Activated CD4-positive, alpha-beta T cell treated with anti-CD3 and anti-CD28 coated beads for 48 hours (primary cell): Measurements from ENCODE around the gene WDR13.
"Not testable (repeated sequence)": the region's sequence is repeated elsewhere in the genome, so short reads cannot be mapped to it uniquely, and the experiment has no call there.

Experiments
- DNase-seq: peaks from one replicate; pipeline ENCODE4 v3.0.0-alpha.2; 2020

The WDR13 gene

DNA sequence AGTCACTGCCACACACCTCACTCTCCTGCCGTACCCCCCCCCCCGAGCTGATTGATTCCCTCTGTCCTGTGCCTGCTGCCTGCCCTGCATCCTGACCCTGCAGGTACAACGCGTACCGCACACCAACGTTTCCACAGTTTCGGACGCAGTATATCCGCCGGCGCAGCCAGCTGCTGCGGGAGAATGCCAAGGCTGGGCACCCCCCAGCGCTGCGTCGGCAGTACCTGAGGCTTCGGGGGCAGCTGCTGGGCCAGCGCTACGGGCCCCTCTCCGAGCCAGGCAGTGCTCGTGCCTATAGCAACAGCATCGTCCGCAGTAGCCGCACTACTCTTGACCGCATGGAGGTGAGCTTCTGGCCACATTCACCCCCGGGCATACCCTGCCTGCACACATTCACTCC is 1.3 kb downstream of the WDR13 start:
- no peak for DNase-seq

DNA sequence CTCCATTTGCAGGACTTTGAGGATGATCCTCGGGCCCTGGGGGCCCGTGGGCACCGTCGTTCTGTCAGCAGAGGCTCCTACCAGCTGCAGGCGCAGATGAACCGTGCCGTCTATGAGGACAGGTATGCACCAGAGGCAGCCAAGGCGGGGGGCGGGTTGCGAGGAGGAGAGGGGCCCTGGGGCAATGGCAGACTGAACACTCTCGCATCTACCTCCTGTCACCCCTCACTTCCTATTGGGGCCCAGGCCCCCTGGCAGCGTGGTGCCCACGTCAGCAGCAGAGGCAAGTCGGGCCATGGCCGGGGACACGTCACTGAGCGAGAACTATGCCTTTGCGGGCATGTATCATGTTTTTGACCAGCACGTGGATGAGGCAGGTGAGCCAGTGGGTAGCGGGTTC is 2.0 kb downstream of the WDR13 start:
- DNase-seq = no peak

DNA sequence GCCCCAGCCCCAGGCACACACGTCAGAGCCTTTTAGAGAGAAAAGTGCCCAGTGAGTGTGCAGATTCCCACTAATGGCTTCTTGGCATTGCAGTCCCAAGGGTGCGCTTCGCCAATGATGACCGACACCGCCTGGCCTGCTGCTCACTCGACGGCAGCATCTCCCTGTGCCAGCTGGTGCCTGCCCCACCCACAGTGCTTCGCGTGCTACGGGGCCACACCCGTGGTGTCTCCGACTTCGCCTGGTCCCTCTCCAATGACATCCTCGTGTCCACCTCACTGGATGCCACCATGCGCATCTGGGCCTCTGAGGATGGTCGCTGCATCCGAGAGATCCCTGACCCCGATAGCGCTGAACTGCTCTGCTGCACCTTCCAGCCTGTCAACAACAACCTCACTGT is 2.9 kb downstream of the WDR13 start:
- DNase-seq = no peak

DNA sequence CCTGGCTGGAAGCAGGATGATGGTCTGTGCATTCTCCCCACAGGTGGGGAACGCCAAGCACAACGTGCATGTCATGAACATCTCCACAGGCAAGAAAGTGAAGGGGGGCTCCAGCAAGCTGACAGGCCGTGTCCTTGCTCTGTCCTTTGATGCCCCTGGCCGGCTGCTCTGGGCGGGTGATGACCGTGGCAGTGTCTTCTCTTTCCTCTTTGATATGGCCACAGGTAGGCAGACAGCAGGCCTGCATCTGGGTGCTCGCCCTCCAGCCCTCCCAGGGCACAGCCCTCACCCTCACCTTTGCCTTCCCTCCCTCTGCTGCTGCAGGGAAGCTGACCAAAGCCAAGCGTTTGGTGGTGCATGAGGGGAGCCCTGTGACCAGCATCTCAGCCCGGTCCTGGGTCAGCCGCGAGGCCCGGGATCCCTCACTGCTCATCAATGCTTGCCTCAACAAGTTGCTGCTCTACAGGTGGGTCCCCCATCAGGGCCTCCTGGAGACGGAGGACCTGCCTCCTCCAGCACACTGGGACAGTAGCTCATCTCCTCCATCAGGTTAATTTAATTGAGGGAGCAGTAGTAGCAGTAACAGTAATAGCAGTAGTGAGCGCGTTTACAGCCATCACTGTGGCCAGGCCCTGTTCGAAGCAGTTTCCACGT is 4.6 kb downstream of the WDR13 start:
- DNase-seq = no peak

DNA sequence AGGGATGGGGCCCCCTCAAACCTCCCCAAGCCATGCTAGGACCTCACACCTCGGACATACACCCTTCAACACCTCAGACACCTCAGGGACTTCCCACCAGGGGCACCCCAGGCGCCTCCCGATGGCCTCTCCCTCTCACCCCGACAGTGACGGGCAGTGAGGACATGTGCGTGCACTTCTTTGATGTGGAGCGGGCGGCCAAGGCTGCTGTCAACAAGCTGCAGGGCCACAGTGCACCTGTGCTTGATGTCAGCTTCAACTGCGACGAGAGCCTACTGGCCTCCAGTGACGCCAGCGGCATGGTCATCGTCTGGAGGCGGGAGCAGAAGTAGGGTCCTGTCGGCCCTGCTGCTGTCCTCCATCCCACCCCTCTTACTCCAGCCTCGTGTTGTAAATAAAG is 7.4 kb downstream of the WDR13 start:
- DNase-seq = no peak

DNA sequence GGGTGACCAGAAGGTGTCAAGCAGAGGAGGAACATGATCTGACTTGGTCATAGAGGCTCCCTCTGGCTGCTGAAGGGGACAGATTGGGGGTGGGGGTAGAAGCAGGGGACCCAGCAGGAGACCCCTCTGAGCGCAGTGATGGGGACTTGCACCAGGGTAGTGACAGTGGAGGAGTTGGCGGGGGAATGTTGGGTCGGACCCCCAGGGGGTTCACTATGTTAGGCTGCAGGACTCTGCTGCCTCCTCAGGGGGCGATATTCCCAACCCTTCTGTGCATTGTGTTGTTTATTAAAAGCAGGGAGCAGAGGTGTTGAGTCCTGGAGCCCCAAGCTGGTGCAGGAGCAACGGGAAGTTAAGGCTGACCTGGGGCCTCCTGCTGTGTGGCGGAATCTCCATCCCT is 8.8 kb downstream of the WDR13 start:
- no peak for DNase-seq

DNA sequence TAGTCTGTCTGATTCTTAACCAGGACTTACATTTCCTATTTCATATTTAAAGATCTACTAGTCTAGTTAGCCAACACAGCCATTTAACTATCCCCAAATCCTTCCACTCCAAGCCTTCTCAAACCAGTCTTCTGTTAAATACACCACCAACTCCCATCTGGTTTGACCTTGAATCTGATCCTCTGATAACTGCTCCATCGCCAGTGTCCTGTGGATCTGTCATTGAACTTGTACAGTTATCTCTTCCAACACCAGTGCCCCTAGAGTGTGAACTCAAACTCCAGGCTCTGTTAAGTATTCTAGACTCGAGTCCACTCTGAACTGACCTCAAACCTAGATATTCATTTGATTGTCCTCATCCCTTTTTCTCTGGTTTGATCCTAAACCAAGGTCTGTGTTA is 14.4 kb downstream of the WDR13 start:
- no peak for DNase-seq

DNA sequence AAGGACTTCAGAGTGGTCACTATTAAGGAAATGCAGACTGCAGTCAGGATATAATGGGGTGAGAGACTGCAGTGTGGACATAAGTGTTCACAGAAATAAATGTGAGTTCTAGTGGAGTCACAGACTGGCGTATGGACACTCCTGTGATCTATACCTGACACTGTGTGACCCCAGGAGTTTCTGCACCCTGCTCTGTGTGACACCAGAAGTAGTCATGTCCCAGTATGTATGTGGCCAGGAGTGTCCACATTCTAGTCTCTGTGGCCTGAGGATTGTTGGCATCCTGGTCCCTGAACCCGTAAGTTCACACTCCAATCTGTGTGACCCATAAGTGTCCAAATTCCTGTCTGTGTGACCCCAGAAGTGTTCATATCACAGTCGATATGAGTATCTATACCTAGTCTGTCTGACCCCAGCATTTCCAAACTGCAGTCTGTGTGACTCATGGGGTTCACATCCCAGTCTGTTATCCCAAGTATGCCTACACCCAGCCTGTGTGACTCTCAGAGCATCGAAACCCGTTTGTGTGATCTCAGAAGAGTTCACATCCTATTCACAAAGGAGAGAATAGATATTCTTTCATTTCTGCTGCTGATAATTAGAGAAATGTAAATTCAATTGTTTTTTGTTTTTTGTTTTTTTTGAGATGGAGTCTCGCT is 16.3 kb downstream of the WDR13 start:
- no peak for DNase-seq

DNA sequence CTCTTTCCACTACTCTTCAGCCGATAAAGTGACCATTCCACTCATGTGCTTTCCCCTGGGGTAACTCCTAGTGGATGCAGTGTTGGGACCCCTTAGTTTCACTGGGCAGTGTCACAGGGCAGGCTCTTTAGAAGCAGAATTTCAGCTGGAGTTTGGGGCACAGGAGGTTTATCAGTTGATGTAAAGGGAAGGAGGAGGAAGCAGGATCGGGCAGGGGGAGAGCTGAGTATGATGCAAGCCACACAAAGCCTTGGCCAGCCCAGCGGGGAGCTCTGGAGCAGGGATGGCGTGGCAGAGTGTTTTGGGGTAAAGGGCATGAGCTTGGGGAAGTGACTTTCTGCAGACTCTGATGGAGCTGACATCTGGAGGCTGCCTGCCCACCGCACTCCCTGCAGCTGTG is 19.3 kb downstream of the WDR13 start:
- DNase-seq = no peak

DNA sequence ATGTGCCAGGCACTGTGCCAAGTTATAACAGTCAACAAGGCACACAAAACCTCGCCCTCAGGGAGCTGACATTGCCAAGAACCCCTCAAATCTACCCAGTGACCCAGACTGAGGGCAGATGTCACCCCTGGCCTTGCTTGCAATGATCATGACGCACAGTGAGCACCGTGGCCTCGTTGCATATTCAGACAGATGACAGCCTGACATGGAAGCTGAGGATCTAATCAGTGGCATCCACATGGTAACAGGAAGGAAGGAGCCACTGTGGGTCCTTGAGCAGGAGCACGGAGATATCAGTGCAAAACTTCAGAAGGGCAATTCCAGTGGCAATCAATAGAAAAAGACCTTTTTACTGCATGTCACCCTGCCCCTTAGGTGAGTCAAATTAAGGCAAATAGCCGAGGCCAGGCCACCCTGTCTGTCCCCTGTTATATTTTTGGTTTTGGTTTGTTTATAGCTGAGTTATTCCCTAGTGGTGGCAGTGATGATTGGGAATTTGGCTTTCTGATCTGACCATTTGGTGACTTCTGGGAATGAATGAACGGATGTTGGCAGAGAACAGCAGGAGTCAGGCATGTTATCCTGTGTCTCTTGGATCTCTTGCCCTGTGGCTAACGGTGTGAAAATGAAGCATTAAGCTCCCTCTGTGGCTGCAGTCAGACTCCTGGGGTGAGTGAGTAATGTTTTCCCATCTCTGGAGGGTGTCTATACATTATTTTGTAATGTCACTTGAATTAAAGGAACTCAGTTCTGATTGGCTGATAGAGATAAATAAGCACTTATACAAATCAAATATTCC is 20.4 kb downstream of the WDR13 start:
- no peak for DNase-seq

DNA sequence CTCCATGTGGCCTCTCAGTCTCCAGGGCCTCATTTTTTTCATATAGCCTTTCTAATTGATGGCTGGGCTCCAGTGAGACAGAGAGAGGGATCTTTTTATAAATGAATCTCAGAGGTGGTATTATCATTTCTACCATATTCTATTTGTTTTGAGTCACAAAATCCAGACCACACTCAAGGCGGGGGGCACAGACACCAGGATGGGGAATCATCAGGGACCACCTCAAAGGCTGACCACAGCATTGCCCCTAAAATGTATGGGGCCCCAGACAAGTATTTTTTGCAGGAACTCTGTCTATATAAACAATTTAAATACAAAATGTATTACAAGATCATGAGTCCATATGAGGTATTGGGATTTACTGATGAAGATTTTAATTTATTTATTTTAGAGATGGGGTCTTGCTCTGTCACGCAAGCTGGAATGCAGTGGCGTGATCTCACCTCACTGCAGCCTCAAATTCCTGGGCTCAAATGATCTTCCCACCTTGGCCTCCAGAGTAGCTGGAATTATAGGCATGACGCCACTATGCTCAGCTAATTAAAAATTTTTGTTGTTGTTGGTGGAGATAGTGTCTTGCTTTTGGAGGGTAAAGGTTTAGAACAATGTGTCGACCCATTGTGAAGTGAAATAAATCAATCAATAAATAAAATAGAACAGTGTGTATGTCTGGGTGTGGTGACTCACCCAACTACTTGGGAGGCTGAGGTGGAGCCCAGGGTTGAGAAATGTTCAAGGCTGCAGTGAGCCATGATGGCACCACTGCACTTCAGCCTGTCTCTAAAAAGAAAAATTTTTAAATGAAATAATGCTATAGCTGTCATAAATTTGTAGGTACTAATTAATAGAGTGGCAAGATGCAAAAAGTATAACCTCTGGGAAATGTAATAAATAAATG is 29.4 kb downstream of the WDR13 start:
- DNase-seq = no peak

DNA sequence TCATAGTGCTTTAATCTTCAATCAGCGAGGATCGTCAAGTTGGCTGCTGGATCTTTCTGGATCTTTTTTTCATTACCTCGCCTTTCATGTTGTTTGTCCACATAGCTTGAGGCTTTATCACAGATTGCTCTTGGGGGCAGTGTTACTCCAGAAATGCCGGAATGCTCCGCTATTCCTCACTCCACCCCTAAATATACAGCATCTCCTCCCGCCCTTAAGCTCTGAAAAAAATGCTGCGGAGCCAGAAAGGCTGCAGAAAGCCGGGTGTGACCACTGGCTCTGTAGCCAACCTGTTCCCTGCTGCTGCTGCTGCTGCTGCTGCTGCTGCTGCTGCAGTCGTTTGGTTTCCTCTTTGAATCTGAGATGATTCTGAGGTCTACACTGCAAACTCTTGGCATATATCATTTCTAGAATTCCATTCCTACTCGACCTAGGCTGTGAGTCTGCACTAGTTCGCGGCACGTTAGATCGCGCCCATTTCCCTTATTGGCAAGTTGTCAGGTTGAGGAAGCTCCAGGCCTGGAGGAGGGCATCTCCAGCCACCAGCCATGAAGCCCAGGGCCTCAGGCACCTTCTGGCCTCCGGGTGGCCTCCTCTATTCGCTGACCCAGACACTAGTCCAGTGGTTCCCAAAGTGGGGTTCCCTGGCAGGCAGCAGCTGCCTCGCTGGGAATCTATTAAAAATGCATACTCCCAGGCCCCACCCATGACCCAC is 34.2 kb downstream of the WDR13 start:
- DNase-seq = peak; percentile 74

DNA sequence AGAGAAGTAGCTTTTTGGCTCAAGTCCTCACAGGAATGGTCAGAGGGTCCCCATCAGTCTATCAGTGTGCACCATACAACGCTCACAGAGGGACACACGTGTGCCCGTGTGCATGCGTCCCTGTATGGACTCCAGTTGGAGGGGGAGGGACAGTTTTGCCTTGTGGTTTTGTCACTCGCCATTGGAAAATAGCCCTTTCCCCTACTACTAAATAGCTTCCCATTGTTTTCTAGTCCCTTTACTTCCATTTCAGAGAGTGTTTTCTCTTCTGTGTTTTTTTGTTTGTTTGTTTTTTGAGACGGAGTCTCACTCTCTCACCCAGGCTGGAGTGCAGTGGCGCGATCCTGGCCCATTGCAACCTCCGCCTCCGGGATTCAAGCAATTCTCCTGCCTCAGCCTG is 34.9 kb downstream of the WDR13 start:
- no peak for DNase-seq

DNA sequence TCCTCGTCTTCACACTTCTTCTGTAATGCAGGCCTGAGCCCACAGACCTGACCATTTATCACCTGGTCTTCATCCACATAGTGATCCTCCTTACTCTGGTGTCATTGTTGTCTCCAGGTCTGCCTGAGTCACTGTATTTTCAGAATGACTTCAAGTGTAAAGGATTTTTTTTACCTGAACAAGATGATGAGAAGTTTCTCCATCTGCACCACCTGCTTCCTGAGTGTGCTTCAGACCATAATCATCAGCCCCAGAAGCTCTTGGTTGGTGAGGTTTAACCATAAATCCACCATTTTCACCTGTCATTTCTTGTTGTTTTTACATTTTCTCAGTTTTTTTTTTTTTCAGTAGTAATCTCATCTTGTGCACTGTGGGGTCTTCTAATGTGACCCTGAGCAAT is 39.0 kb downstream of the WDR13 start:
- no peak for DNase-seq

DNA sequence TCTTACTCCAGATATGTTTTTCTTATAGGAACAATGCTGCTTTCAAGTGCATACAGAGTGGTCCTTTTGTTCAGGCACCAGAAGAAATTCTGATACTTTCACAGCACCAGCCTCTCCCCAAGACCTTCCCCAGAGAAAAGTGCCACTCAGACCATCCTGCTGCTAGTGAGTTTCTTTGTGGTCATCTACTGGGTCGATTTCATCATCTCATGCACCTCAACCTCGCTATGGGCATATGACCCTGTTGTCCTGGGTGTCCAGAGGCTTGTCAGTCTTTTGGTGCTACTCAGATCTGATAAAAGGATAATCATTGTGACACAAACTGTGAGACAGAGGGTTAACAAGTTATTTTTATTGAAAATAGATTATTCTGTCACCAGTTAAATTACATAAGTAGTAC is 39.5 kb downstream of the WDR13 start:
- DNase-seq = no peak

DNA sequence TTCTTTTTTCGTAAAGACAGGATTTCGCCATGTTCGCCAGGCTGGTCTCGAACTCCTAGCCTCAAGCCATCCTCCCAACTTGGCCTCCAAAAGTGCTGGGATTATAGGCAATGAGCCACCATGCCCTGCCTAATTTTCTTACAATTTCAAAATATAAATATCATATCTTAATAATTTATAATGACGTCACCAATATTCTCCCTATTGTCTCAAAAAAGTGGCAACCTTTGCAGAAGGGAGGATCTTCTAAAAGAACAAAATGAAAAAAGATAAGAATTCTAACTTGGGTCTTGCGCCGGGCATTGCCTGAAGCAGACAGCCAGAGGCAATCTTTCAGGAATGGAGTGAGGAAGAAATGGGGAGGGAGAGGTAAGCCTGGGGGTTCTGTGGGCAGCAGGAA is 48.4 kb downstream of the WDR13 start:
- no peak for DNase-seq

DNA sequence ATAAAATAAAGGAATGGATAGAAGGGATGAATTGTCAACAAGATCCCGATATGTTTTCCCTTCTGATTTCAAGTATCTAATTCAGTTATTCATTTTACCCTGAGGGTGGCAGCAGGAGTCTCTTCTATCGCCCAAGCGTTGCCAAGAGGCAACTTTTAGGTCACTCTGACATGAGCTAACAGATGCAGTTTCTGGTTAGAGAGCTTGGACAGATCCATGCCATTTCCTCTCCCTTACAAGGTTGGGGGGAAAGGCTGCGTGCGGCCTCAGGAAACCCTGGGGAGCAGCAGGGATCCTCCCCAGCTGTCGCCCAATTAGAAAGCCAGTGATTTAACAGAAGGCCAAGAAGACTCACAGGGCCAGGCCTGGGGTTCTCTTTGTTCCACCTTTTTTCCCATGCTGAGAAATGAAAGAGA is 51.1 kb downstream of the WDR13 start:
- peak; percentile 14 for DNase-seq

DNA sequence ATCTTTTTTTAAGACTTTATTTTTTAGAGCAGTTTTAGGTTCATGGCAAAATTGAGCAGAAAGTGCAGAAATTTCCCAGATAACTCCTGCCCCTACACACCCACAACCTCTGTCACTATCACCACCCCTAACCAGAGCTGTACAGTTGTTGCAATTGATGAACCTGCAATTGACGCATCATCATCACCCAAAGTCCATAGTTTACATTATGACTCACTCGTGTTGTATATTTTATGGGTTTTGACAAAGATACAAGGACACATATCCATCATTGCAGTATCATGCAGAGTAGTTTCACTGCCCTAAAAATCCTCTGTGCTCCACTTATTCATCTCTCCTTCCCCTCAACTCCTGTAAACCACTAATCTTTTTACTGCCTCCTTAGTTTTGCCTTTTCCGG is 51.8 kb downstream of the WDR13 start:
- no peak for DNase-seq

DNA sequence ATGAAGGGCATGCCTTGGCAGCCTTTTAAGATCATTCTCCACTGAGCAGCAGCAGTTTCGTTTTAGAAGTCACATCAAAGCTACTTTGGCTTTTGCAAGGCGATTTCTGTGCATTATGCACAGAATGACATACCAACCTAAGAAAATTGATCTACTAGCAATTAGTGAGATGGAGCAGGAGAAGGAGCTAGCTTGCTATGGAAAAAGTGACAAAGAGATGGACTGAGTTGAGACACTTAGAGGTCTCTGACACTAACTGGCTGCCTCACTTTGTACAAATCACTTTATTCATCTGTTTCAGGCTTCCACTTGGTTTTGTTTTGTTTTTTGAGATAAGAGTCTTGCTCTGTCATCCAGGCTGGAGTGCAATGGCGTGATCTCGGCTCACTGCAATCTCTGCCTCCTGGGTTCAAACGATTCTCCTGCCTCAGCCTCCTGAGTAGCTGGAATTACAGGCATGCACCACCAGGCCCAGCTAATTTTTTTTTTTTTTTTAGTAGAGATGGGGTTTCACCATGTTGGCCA is 54.8 kb downstream of the WDR13 start:
- DNase-seq = not testable (repeated sequence)

DNA sequence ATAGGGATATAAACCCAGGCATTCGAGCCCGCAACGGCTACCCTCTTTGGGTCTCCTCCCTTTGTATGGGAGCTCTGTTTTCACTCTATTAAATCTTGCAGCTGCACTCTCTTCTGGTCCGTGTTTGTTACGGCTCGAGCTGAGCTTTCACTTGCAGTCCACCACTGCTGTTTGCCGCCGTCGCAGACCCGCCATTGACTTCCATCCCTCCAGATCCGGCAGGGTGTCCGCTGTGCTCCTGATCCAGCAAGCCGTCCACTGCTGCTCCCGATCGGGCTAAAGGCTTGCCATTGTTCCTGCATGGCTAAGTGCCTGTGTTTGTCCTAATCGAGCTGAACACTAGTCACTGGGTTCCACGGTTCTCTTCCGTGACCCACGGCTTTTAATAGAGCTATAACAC is 57.5 kb downstream of the WDR13 start:
- not testable (repeated sequence) for DNase-seq
